HepG2 (cell line): Measurements from ENCODE around the gene SLC19A1. TPM values are rescaled to one million over a fixed set of nuclear protein-coding genes. Genes with fewer than 3 reads are reported as not detected.

Experiments
- CBX2 ChIP-seq, 2 experiments: fragments of 200-600 bp in 1 of 2; sonication (generic); formaldehyde crosslinking in 1 of 2; IDR thresholded peaks; 2 replicates each; pipeline versions ENCODE4 v1.7.0 to v1.8.1; 2018 to 2022; ENCODE audit warnings: low read depth in 2 of 2, low read length in 1 of 2, mild to moderate bottlenecking in 1 of 2, missing genetic modification reagents in 1 of 2
- EP300 ChIP-seq, 3 experiments: sonication (generic) in 1 of 3; formaldehyde crosslinking in 1 of 3; IDR thresholded peaks; 2 replicates each; pipeline versions ENCODE4 v1.5.1 to v1.6.1; 2011 to 2020; ENCODE audit warnings: low read depth in 2 of 3, low read length in 2 of 3, borderline replicate concordance in 1 of 3, improper control_type of control experiment in 1 of 3, mild to moderate bottlenecking in 1 of 3, missing genetic modification reagents in 1 of 3, moderate library complexity in 1 of 3
- MTF1 ChIP-seq: sonication (generic); formaldehyde crosslinking; IDR thresholded peaks from 2 replicates; pipeline ENCODE4 v1.5.0; 2020; ENCODE audit warnings: missing genetic modification reagents
- NPAS2 ChIP-seq: sonication (generic); formaldehyde crosslinking; IDR thresholded peaks from 2 replicates; pipeline ENCODE4 v1.8.0; 2022; ENCODE audit warnings: mild to moderate bottlenecking, missing genetic modification reagents, borderline replicate concordance
- ZBTB7B ChIP-seq: sonication (generic); formaldehyde crosslinking; IDR thresholded peaks from 2 replicates; pipeline ENCODE4 v1.4.0; 2020; ENCODE audit warnings: missing genetic modification reagents
- ZNF318 ChIP-seq: sonication (generic); formaldehyde crosslinking; IDR thresholded peaks from 2 replicates; pipeline ENCODE4 v1.4.0; 2020; ENCODE audit warnings: mild to moderate bottlenecking, missing genetic modification reagents
- ZNF335 ChIP-seq: sonication (generic); formaldehyde crosslinking; IDR thresholded peaks from 2 replicates; pipeline ENCODE4 v1.4.0; 2020; ENCODE audit warnings: missing genetic modification reagents
- ZNF564 ChIP-seq: sonication (generic); formaldehyde crosslinking; IDR thresholded peaks from 2 replicates; pipeline ENCODE4 v1.8.1; 2023; ENCODE audit warnings: mild to moderate bottlenecking, missing genetic modification reagents
- polyA plus RNA-seq, 8 experiments: library from polyadenylated mRNA; depleted of rRNA in 3 of 8; stranded (reverse) in 7 of 8; unstranded in 1 of 8; fragments of >200 nt; fragmentation: Illumina TruSeq in 4 of 8; extraction: Trizol in 4 of 8; gene quantifications; 2 replicates each; pipeline versions ENCODE4 v1.2.1 to v1.2.3, GENCODE V29; 2011 to 2016; ENCODE audit warnings: low read depth in 4 of 8, missing spikeins in 1 of 8, mixed read lengths in 1 of 8; ENCODE audit not compliant: insufficient read depth in 1 of 8
- total RNA-seq, 5 experiments: library from RNA; depleted of rRNA; stranded (reverse); fragments of >200 nt; fragmentation: Illumina TruSeq; extraction: Trizol; gene quantifications; 2 replicates each; pipeline ENCODE4 v1.2.3, GENCODE V29; 2016; ENCODE audit warnings: low read depth in 1 of 5
- TF ChIP-seq, protein P1 (sequence below): sonication (generic); formaldehyde crosslinking; IDR thresholded peaks from 2 replicates; pipeline ENCODE4 v1.4.0; 2020; ENCODE audit warnings: mild to moderate bottlenecking, missing genetic modification reagents

The SLC19A1 gene
- total and polyA plus RNA-seq, 2 of the 13 experiments (the other 11 are each of a cell fraction or from before 2014, with no cell fraction given), result 21.8 to 23.0 TPM

DNA sequence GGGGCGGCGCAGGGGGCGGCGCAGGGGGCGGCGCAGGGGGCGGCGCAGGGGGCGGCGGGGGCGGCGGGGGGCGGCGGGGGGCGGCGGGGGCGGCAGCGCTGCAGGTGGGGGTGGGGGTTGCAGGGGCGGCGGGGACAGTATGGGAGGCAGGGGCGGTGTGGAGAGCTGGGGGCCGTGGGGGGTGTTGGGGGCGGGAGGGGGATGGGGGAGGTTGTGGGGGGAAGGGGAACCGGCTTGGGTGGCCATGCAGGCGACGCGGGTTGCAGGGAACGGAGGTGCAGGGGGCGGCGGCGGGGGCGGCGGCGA is 13.0 kb upstream of the SLC19A1 start (continued):
- TF ChIP-seq, protein P1, sequence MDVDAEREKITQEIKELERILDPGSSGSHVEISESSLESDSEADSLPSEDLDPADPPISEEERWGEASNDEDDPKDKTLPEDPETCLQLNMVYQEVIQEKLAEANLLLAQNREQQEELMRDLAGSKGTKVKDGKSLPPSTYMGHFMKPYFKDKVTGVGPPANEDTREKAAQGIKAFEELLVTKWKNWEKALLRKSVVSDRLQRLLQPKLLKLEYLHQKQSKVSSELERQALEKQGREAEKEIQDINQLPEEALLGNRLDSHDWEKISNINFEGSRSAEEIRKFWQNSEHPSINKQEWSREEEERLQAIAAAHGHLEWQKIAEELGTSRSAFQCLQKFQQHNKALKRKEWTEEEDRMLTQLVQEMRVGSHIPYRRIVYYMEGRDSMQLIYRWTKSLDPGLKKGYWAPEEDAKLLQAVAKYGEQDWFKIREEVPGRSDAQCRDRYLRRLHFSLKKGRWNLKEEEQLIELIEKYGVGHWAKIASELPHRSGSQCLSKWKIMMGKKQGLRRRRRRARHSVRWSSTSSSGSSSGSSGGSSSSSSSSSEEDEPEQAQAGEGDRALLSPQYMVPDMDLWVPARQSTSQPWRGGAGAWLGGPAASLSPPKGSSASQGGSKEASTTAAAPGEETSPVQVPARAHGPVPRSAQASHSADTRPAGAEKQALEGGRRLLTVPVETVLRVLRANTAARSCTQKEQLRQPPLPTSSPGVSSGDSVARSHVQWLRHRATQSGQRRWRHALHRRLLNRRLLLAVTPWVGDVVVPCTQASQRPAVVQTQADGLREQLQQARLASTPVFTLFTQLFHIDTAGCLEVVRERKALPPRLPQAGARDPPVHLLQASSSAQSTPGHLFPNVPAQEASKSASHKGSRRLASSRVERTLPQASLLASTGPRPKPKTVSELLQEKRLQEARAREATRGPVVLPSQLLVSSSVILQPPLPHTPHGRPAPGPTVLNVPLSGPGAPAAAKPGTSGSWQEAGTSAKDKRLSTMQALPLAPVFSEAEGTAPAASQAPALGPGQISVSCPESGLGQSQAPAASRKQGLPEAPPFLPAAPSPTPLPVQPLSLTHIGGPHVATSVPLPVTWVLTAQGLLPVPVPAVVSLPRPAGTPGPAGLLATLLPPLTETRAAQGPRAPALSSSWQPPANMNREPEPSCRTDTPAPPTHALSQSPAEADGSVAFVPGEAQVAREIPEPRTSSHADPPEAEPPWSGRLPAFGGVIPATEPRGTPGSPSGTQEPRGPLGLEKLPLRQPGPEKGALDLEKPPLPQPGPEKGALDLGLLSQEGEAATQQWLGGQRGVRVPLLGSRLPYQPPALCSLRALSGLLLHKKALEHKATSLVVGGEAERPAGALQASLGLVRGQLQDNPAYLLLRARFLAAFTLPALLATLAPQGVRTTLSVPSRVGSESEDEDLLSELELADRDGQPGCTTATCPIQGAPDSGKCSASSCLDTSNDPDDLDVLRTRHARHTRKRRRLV (CRISPR knock-in tag), result no peak
- TF ChIP-seq EP300 (IDR thresholded peaks at IDR 0.05; ENCODE audit: low read depth in 2 of 2, low read length in 2 of 2) (no peak), EP300 (CRISPR knock-in tag; IDR thresholded peaks at IDR 0.05; ENCODE audit: borderline replicate concordance) (no peak), ZNF564 (CRISPR knock-in tag) (no peak), NPAS2 (CRISPR knock-in tag) (no peak), ZBTB7B (CRISPR knock-in tag) (no peak), ZNF318 (CRISPR knock-in tag) (no peak), MTF1 (no peak), ZNF335 (no peak), CBX2 (IDR thresholded peaks at IDR 0.05; ENCODE audit: low read depth, low read length) (no peak), CBX2 (CRISPR knock-in tag; IDR thresholded peaks at IDR 0.05; ENCODE audit: low read depth) (no peak)
